Skin epidermis (tissue), 12 donors: Measurements from ENCODE around the gene GRIA3.
"Not testable (repeated sequence)": the region's sequence is repeated elsewhere in the genome, so short reads cannot be mapped to it uniquely, and the experiment has no call there.

Experiments
- H3K27ac ChIP-seq, 21 experiments: fragments of 200-600 bp; sonication (generic) in 11 of 21; one replicate each; pipeline ENCODE4 v1.5.0; 2020; ENCODE audit warnings: mild to moderate bottlenecking in 3 of 21, inconsistent platforms in 2 of 21, moderate library complexity in 2 of 21
- H3K4me3 ChIP-seq, 7 experiments: fragments of 200-600 bp; sonication (generic) in 2 of 7; one replicate each; pipeline ENCODE4 v1.5.0; 2020; ENCODE audit warnings: inconsistent platforms in 2 of 7, mild to moderate bottlenecking in 2 of 7, moderate library complexity in 1 of 7

The GRIA3 gene

GRCh38 chrX:123331859-123332258 is 147.8 kb downstream of the GRIA3 start:
- no peak overlapping the region for H3K4me3 ChIP-seq
- H3K27ac ChIP-seq: no peak overlapping the region

GRCh38 chrX:123336666-123337065 is 152.6 kb downstream of the GRIA3 start:
- no peak overlapping the region for H3K4me3 ChIP-seq
- H3K27ac ChIP-seq: no peak overlapping the region

- H3K27ac ChIP-seq: no peak overlapping the region
- no peak overlapping the region for H3K4me3 ChIP-seq
Observed at GRCh38 chrX:123337886-123338639, 154.0 kb downstream of the GRIA3 start.

GRCh38 chrX:123339221-123339905 is 155.3 kb downstream of the GRIA3 start:
- Histone ChIP-seq H3K27ac (no peak overlapping the region), H3K4me3 (no peak overlapping the region)

- no peak overlapping the region for H3K4me3 ChIP-seq
- H3K27ac ChIP-seq: no peak overlapping the region
Observed at GRCh38 chrX:123340696-123341095, 156.6 kb downstream of the GRIA3 start.

- Histone ChIP-seq H3K4me3 (no peak overlapping the region), H3K27ac (no peak overlapping the region)
Observed at GRCh38 chrX:123348468-123348867, 164.4 kb downstream of the GRIA3 start.

GRCh38 chrX:123350226-123350625 is 166.1 kb downstream of the GRIA3 start:
- H3K27ac ChIP-seq: no peak overlapping the region
- no peak overlapping the region for H3K4me3 ChIP-seq

GRCh38 chrX:123357941-123358340 is 173.9 kb downstream of the GRIA3 start:
- Histone ChIP-seq H3K4me3 (no peak overlapping the region), H3K27ac (no peak overlapping the region)

GRCh38 chrX:123358457-123358856 is 174.4 kb downstream of the GRIA3 start:
- no peak overlapping the region for H3K27ac ChIP-seq
- no peak overlapping the region for H3K4me3 ChIP-seq

GRCh38 chrX:123361371-123361770 is 177.3 kb downstream of the GRIA3 start:
- H3K27ac ChIP-seq: no peak overlapping the region
- H3K4me3 ChIP-seq: no peak overlapping the region

- H3K4me3 ChIP-seq, H3K27ac ChIP-seq: not testable (repeated sequence)
Observed at GRCh38 chrX:123386196-123386595, 202.1 kb downstream of the GRIA3 start.

- Histone ChIP-seq H3K27ac (no peak overlapping the region), H3K4me3 (no peak overlapping the region)
Observed at GRCh38 chrX:123392921-123393320, 208.8 kb downstream of the GRIA3 start.

GRCh38 chrX:123399709-123400108 is 215.6 kb downstream of the GRIA3 start:
- Histone ChIP-seq H3K27ac (no peak overlapping the region), H3K4me3 (no peak overlapping the region)

- Histone ChIP-seq H3K27ac (no peak overlapping the region), H3K4me3 (no peak overlapping the region)
Observed at GRCh38 chrX:123405231-123405630, 221.2 kb downstream of the GRIA3 start.

- Histone ChIP-seq H3K4me3 (no peak overlapping the region), H3K27ac (no peak overlapping the region)
Observed at GRCh38 chrX:123408821-123409737, 225.0 kb downstream of the GRIA3 start.

GRCh38 chrX:123422875-123423274 is 238.8 kb downstream of the GRIA3 start:
- H3K27ac ChIP-seq: no peak overlapping the region
- H3K4me3 ChIP-seq: no peak overlapping the region

- Histone ChIP-seq H3K27ac (peak overlapping the region in 1 of 21 experiments; percentile 18), H3K4me3 (no peak overlapping the region)
Observed at GRCh38 chrX:123424546-123424945, 240.5 kb downstream of the GRIA3 start.

GRCh38 chrX:123425471-123425870 is 241.4 kb downstream of the GRIA3 start:
- no peak overlapping the region for H3K27ac ChIP-seq

GRCh38 chrX:123425904-123426303 is 241.8 kb downstream of the GRIA3 start:
- no peak overlapping the region for H3K27ac ChIP-seq
- no peak overlapping the region for H3K4me3 ChIP-seq

More at GRCh38 chrX:123425471-123425870, 241.4 kb downstream of the GRIA3 start:
- no peak overlapping the region for H3K4me3 ChIP-seq
